GM12878 (cell line): Measurements from ENCODE around the gene STX16. TPM values are rescaled to one million over a fixed set of nuclear protein-coding genes. Genes with fewer than 3 reads are reported as not detected.

Source experiments
- ATAC-seq: fragments of 200-7000 bp; cut with Tn5 transposase; 3 replicates; pipeline ENCODE4 v1.9.1; 2020; ENCODE audit warnings: mild to moderate bottlenecking, moderate library complexity
- BruUV-seq: library from RNA; stranded (reverse); fragments of 400-500 nt; replicated peaks from 2 replicates; lab custom pipeline; 2021; lab: Mats Ljungman, UMichigan
- CTCF ChIA-PET: fragments of 300-600 bp; sonication (Branson Sonifier 250); formaldehyde crosslinking; extraction: SDS; loops from one replicate; lab custom pipeline; 2021; ENCODE audit warnings: inconsistent platforms; lab: Yijun Ruan, JAX
- POLR2A ChIA-PET: fragments of 350-600 bp; formaldehyde crosslinking; extraction: SDS; loops from one replicate; lab custom pipeline; 2021; ENCODE audit warnings: inconsistent platforms; lab: Charles Lee
- RAD21 ChIA-PET: fragments of 300-600 bp; sonication (Branson Sonifier 250); formaldehyde crosslinking; loops from one replicate; lab custom pipeline; 2023; ENCODE audit warnings: antibody characterized with exemption; ENCODE audit not compliant: unreplicated experiment; lab: Charles Lee
- SMC1A ChIA-PET: fragments of 300-600 bp; sonication (Branson Sonifier 250); formaldehyde crosslinking; loops from one replicate; lab custom pipeline; 2023; ENCODE audit not compliant: unreplicated experiment, uncharacterized antibody; lab: Charles Lee
- DNase-seq: peaks from one replicate; pipeline ENCODE4 v3.0.0-alpha.2; 2011; ENCODE audit warnings: low read depth, low spot score
- FAIRE-seq: peaks from 3 replicates; lab custom pipeline; 2011; peaks lifted over from hg19 to GRCh38; lab: Jason Lieb, UNC
- H2AFZ ChIP-seq: 2 replicates; pipeline ENCODE4 v1.6.0; 2011; ENCODE audit warnings: low read depth, low read length, control low read depth; ENCODE audit not compliant: control insufficient read depth
- H3K27ac ChIP-seq: 2 replicates; pipeline ENCODE4 v1.5.1; 2011; ENCODE audit warnings: control low read depth; ENCODE audit not compliant: control insufficient read depth, insufficient read depth
- H3K27me3 ChIP-seq, 2 experiments: replicated peaks in 1 of 2; 2 replicates each; pipeline versions ENCODE4 v1.6.0 to v1.6.1; 2011; ENCODE audit warnings: low read length in 1 of 2; ENCODE audit not compliant: control insufficient read depth in 2 of 2, insufficient read depth in 2 of 2
- H3K36me3 ChIP-seq, 2 experiments: 2 replicates each; pipeline ENCODE4 v1.5.1; 2011; ENCODE audit warnings: low read length in 1 of 2; ENCODE audit not compliant: control insufficient read depth in 2 of 2, insufficient read depth in 2 of 2
- H3K4me1 ChIP-seq: 2 replicates; pipeline ENCODE4 v1.6.1; 2011; ENCODE audit warnings: mild to moderate bottlenecking, low read length, moderate library complexity, mixed read lengths; ENCODE audit not compliant: control insufficient read depth, insufficient read depth
- H3K4me2 ChIP-seq: 2 replicates; pipeline ENCODE4 v1.6.0; 2011; ENCODE audit warnings: control low read depth; ENCODE audit not compliant: control insufficient read depth, insufficient read depth
- H3K4me3 ChIP-seq: fragments of 200-600 bp; sonication (generic); 2 replicates; pipeline ENCODE4 v1.5.1; 2016
- H3K79me2 ChIP-seq: 2 replicates; pipeline ENCODE4 v1.6.0; 2011; ENCODE audit warnings: low read length; ENCODE audit not compliant: control insufficient read depth, insufficient read depth
- H3K9ac ChIP-seq: 2 replicates; pipeline ENCODE4 v1.8.0; 2011; ENCODE audit warnings: low read length, control low read depth, mixed read lengths; ENCODE audit not compliant: control insufficient read depth, insufficient read depth
- H3K9me3 ChIP-seq: replicated peaks from 3 replicates; pipeline ENCODE4 v1.5.1; 2011; ENCODE audit warnings: mild to moderate bottlenecking, low read length; ENCODE audit not compliant: control insufficient read depth, insufficient read depth
- H4K20me1 ChIP-seq: 2 replicates; pipeline ENCODE4 v1.6.0; 2011; ENCODE audit not compliant: control insufficient read depth, insufficient read depth
- BCLAF1 ChIP-seq: fragments of 450-650 bp; IDR thresholded peaks from 2 replicates; pipeline ENCODE4 v1.6.1; 2017; ENCODE audit warnings: antibody characterized with exemption, mild to moderate bottlenecking, moderate library complexity
- CBX3 ChIP-seq: fragments of 200-600 bp; sonication (generic); IDR thresholded peaks from 2 replicates; pipeline ENCODE4 v1.6.1; 2016; ENCODE audit warnings: low read depth, borderline replicate concordance
- KDM1A ChIP-seq: fragments of 200-600 bp; sonication (generic); IDR thresholded peaks from 2 replicates; pipeline ENCODE4 v1.6.1; 2016; ENCODE audit warnings: borderline replicate concordance
- PAX5 ChIP-seq: IDR thresholded peaks from 2 replicates; pipeline ENCODE4 v1.6.1; 2011; ENCODE audit warnings: low read depth, low read length, borderline replicate concordance
- PAX8 ChIP-seq: fragments of 450-650 bp; IDR thresholded peaks from 2 replicates; pipeline ENCODE4 v1.6.1; 2017; ENCODE audit warnings: mild to moderate bottlenecking, moderate library complexity
- STAT3 ChIP-seq: IDR thresholded peaks from 2 replicates; pipeline ENCODE4 v1.6.1; 2011; ENCODE audit warnings: low read depth, low read length, improper control_type of control experiment
- ZBTB11 ChIP-seq: fragments of 450-650 bp; formaldehyde crosslinking; IDR thresholded peaks from 2 replicates; pipeline ENCODE4 v1.5.0; 2022; ENCODE audit warnings: mild to moderate bottlenecking, missing genetic modification characterization
- ZZZ3 ChIP-seq: IDR thresholded peaks from 2 replicates; pipeline ENCODE4 v1.6.1; 2011; ENCODE audit warnings: low read depth; ENCODE audit not compliant: control insufficient read depth, insufficient read length
- WGBS: methylation state at CpG from one replicate; pipeline ENCODE4 v1.1.6; 2016; ENCODE audit warnings: low lambda C conversion rate; ENCODE audit not compliant: insufficient replicate concordance, insufficient coverage; ENCODE audit errors: missing lambda C conversion rate; 5-methylcytosine and 5-hydroxymethylcytosine counted together
- in situ Hi-C: fragments of 300-500 bp; cut with MboI; formaldehyde crosslinking; loops from 9 replicates; pipeline ENCODE4 v1.14.3; 2018; ENCODE audit warnings: mixed read lengths
- intact Hi-C: fragments of 100-400 bp; cut with micrococcal nuclease; formaldehyde crosslinking; loops from one replicate; pipeline ENCODE4 v1.14.2; 2022; ENCODE audit not compliant: unreplicated experiment
- polyA plus RNA-seq, 11 experiments: library from polyadenylated mRNA; depleted of rRNA in 4 of 11; unstranded in 6 of 11; stranded (reverse) in 5 of 11; fragments of >200 nt; fragmentation: Nextera tagmentation in 4 of 11; fragmentation: Illumina TruSeq in 1 of 11; extraction: Ambion mirVana in 4 of 11; extraction: Trizol in 1 of 11; gene quantifications; 1 replicate in 1 of 11; 2 replicates in 10 of 11; pipeline versions ENCODE4 v1.2.1 to v1.2.3, GENCODE V29; 2011 to 2016; ENCODE audit warnings: inconsistent platforms in 2 of 11, missing spikeins in 2 of 11, low read depth in 1 of 11
- total RNA-seq, 4 experiments: library from RNA; depleted of rRNA in 3 of 4; stranded (reverse); fragments of >200 nt in 3 of 4; fragmentation: Illumina TruSeq in 1 of 4; extraction: Trizol in 1 of 4; gene quantifications; 2 replicates each; pipeline versions ENCODE4 v1.2.1 to v1.2.3, GENCODE V29; 2013 to 2021

The STX16 gene
- total and polyA plus RNA-seq, 10 of the 15 experiments (the other 5 are each of a cell fraction or from before 2014, with no cell fraction given): 6.3 to 68.4 (median 35.8) TPM

- ATAC-seq (no peak), DNase-seq (no peak), FAIRE-seq (no peak)
- 44% methylated on average over 19 of the region's 19 CpGs for WGBS
- H3K27me3 ChIP-seq: no peaks in the 10 kb centered on the region; a peak in 2 of 4 replicates
- no peak overlapping the region for H2AFZ ChIP-seq
- ChIA-PET SMC1A (no interaction called here), RAD21 (no interaction called here), CTCF (interaction anchor here (1.1 kb wide), 1 partner anchor 8 kb away, joined by 4 read pairs; no protein-coding TSS in a partner anchor), POLR2A (no interaction called here)
- peaks cover 7% of the 10 kb centered on the region for H3K4me1 ChIP-seq
- no peaks in the 10 kb centered on the region for H4K20me1 ChIP-seq
- H3K9ac ChIP-seq: no peak overlapping the region
- H3K79me2 ChIP-seq: no peaks in the 10 kb centered on the region
- no TSS peak for BruUV-seq
- no peaks in the 10 kb centered on the region for H3K9me3 ChIP-seq
- no peaks in the 10 kb centered on the region for H3K36me3 ChIP-seq
- intact Hi-C loops (no loop called here), in situ Hi-C loops (loop anchor here (25.0 kb wide), 1 partner anchor 177 kb away; no protein-coding TSS in a partner anchor)
- no peak for TF ChIP-seq CBX3
- H3K4me3 ChIP-seq: no peak overlapping the region
- H3K4me2 ChIP-seq: no peak overlapping the region
- H3K27ac ChIP-seq: no peak overlapping the region
These were observed 11.6 kb upstream of the STX16 start for GRCh38 chr20:58639182-58640146.

GRCh38 chr20:58640446-58640845, 10.6 kb upstream of the STX16 start:
- H3K9me3 ChIP-seq: no peaks in the 10 kb centered on the region
- no peak overlapping the region for H3K4me2 ChIP-seq
- no peak overlapping the region for H2AFZ ChIP-seq
- no peaks in the 10 kb centered on the region for H3K79me2 ChIP-seq
- in situ Hi-C loops: loop anchor here (25.0 kb wide), 1 partner anchor 178 kb away; no protein-coding TSS in a partner anchor
- FAIRE-seq: no peak
- no peak overlapping the region for H3K4me3 ChIP-seq
- ATAC-seq: no peak
- intact Hi-C loops: no loop called here
- no peak overlapping the region for H3K27ac ChIP-seq
- no peaks in the 10 kb centered on the region; a peak in 2 of 4 replicates for H3K27me3 ChIP-seq
- POLR2A ChIA-PET: no interaction called here
- 18% methylated on average over 9 of the region's 9 CpGs for WGBS
- BruUV-seq: no TSS peak
- no peaks in the 10 kb centered on the region for H3K36me3 ChIP-seq
- RAD21 ChIA-PET: interaction anchor here (0.7 kb wide), 1 partner anchor 10 kb away, joined by 3 read pairs; no protein-coding TSS in a partner anchor
- H3K4me1 ChIP-seq: no peaks in the 10 kb centered on the region
- no peak for DNase-seq
- no peaks in the 10 kb centered on the region for H4K20me1 ChIP-seq
- CTCF ChIA-PET: no interaction called here
- SMC1A ChIA-PET: no interaction called here
- no peak overlapping the region for H3K9ac ChIP-seq
- TF ChIP-seq ZBTB11: no peak
- no peak for TF ChIP-seq ZZZ3
- TF ChIP-seq STAT3: no peak
- no peak for TF ChIP-seq BCLAF1
- no peak for TF ChIP-seq KDM1A
- TF ChIP-seq PAX5: no peak
- no peak for TF ChIP-seq PAX8
